Activated naive CD4-positive, alpha-beta T cell treated with anti-CD3 and anti-CD28 coated beads, Interleukin-2, amount 50 U/mL, for 72 hours (primary cell): ENCODE results near the gene PANX1. TPM values are rescaled to one million over a fixed set of nuclear protein-coding genes. Genes with fewer than 3 reads are reported as not detected.
"Not testable (repeated sequence)": the region's sequence is repeated elsewhere in the genome, so short reads cannot be mapped to it uniquely, and the experiment has no call there.

Experiments used
- ATAC-seq, 2 donors: fragments of 150-1000 bp; cut with Tn5 transposase; 2 replicates each; pipeline ENCODE4 v1.10.0; 2021; ENCODE audit warnings: mild to moderate bottlenecking in 2 of 2, moderate library complexity in 2 of 2
- DNase-seq, 2 donors: peaks; one replicate each; pipeline ENCODE4 v3.0.0; 2021 to 2022; ENCODE audit warnings: low spot score in 2 of 2
- H3K27ac Mint-ChIP-seq, 2 donors: one replicate each; pipeline ENCODE4 v1.8.0; 2022; ENCODE audit warnings: mild to moderate bottlenecking in 2 of 2, mixed read lengths in 2 of 2
- H3K36me3 Mint-ChIP-seq, 2 donors: one replicate each; pipeline ENCODE4 v1.8.0; 2022; ENCODE audit warnings: mixed read lengths in 2 of 2
- H3K9me3 Mint-ChIP-seq, 2 donors: one replicate each; pipeline ENCODE4 v1.8.0; 2022; ENCODE audit warnings: mixed read lengths in 2 of 2
- total RNA-seq, 2 donors: library from RNA; stranded (reverse); gene quantifications; one replicate each; pipeline ENCODE4 v1.2.3, GENCODE V29; 2022

Gene PANX1
- total RNA-seq, 2 donors from 2014 or later = 4.8 to 10.7 TPM

- ATAC-seq, H3K27ac Mint-ChIP-seq, H3K36me3 Mint-ChIP-seq, DNase-seq, H3K9me3 Mint-ChIP-seq: not testable (repeated sequence)
Measured at GRCh38 chr11:94120516-94120915, 8.1 kb upstream of the PANX1 start.

GRCh38 chr11:94120946-94121345 is 7.7 kb upstream of the PANX1 start:
- H3K9me3 Mint-ChIP-seq = peaks cover 0 to 4% of the 10 kb centered on the region in 2 donors
- no peak overlapping the region for H3K27ac Mint-ChIP-seq
- ATAC-seq (no peak), DNase-seq (no peak)
- H3K36me3 Mint-ChIP-seq = no peaks in the 10 kb centered on the region

GRCh38 chr11:94125407-94126115 is 3.1 kb upstream of the PANX1 start:
- H3K9me3 Mint-ChIP-seq = no peaks in the 10 kb centered on the region
- DNase-seq = no peak
- no peak overlapping the region for H3K27ac Mint-ChIP-seq
- no peak for ATAC-seq
- H3K36me3 Mint-ChIP-seq = peaks cover 0 to 8% of the 10 kb centered on the region in 2 donors

GRCh38 chr11:94127638-94128037 is 1.0 kb upstream of the PANX1 start:
- no peaks in the 10 kb centered on the region for H3K9me3 Mint-ChIP-seq
- peak overlapping the region in 1 of 2 donors; percentile 93 for H3K27ac Mint-ChIP-seq
- peak in 1 of 2 donors; percentile 4 for ATAC-seq
- no peak for DNase-seq
- peaks cover 0 to 8% of the 10 kb centered on the region in 2 donors for H3K36me3 Mint-ChIP-seq

GRCh38 chr11:94128291-94128745 is 323 bp upstream of the PANX1 start:
- no peaks in the 10 kb centered on the region for H3K9me3 Mint-ChIP-seq

GRCh38 chr11:94129512-94130297 is 1.1 kb downstream of the PANX1 start:
- ATAC-seq = peak; percentile 19 to 20
- peak in 1 of 2 donors; percentile 39 for DNase-seq
- Mint-ChIP-seq H3K27ac (no peak overlapping the region), H3K36me3 (peaks cover 0 to 8% of the 10 kb centered on the region in 2 donors), H3K9me3 (no peaks in the 10 kb centered on the region)

More at GRCh38 chr11:94128291-94128745, 323 bp upstream of the PANX1 start:
- DNase-seq = no peak
- peak overlapping the region in 1 of 2 donors; percentile 93 for H3K27ac Mint-ChIP-seq
- peak; percentile 28 to 46 for ATAC-seq
- H3K36me3 Mint-ChIP-seq = peaks cover 0 to 8% of the 10 kb centered on the region in 2 donors

- no peak overlapping the region for H3K27ac Mint-ChIP-seq
- H3K36me3 Mint-ChIP-seq = peaks cover 0 to 8% of the 10 kb centered on the region in 2 donors
- DNase-seq (no peak), ATAC-seq (no peak)
- no peaks in the 10 kb centered on the region for H3K9me3 Mint-ChIP-seq
Measured at GRCh38 chr11:94130298-94131046, 1.8 kb downstream of the PANX1 start.

- no peak for DNase-seq
- ATAC-seq = no peak
- H3K36me3 Mint-ChIP-seq = peaks cover 6 to 8% of the 10 kb centered on the region in 2 donors
- H3K27ac Mint-ChIP-seq = no peak overlapping the region
- no peaks in the 10 kb centered on the region for H3K9me3 Mint-ChIP-seq
Measured at GRCh38 chr11:94131047-94131717, 2.5 kb downstream of the PANX1 start.

- Mint-ChIP-seq H3K27ac (no peak overlapping the region), H3K36me3 (peaks cover 8 to 11% of the 10 kb centered on the region in 2 donors), H3K9me3 (no peaks in the 10 kb centered on the region)
- ATAC-seq = no peak
- DNase-seq = no peak
Measured at GRCh38 chr11:94131718-94132115, 3.1 kb downstream of the PANX1 start.

GRCh38 chr11:94132152-94132558 is 3.5 kb downstream of the PANX1 start:
- ATAC-seq (no peak), DNase-seq (no peak)
- peaks cover 8 to 16% of the 10 kb centered on the region in 2 donors for H3K36me3 Mint-ChIP-seq
- H3K27ac Mint-ChIP-seq = no peak overlapping the region
- no peaks in the 10 kb centered on the region for H3K9me3 Mint-ChIP-seq

GRCh38 chr11:94132823-94133408 is 4.3 kb downstream of the PANX1 start:
- Mint-ChIP-seq H3K27ac (no peak overlapping the region), H3K9me3 (no peaks in the 10 kb centered on the region), H3K36me3 (peaks cover 7 to 18% of the 10 kb centered on the region in 2 donors)
- ATAC-seq = no peak
- no peak for DNase-seq

GRCh38 chr11:94133752-94134151 is 5.1 kb downstream of the PANX1 start:
- H3K27ac Mint-ChIP-seq = no peak overlapping the region
- ATAC-seq (no peak), DNase-seq (no peak)
- H3K9me3 Mint-ChIP-seq = no peaks in the 10 kb centered on the region
- peaks cover 0 to 18% of the 10 kb centered on the region in 2 donors for H3K36me3 Mint-ChIP-seq

GRCh38 chr11:94134651-94135512 is 6.2 kb downstream of the PANX1 start:
- DNase-seq (peak; percentile 17 to 70), ATAC-seq (peak; percentile 94 to 97)
- no peaks in the 10 kb centered on the region for H3K9me3 Mint-ChIP-seq
- peaks cover 0 to 18% of the 10 kb centered on the region in 2 donors for H3K36me3 Mint-ChIP-seq
- H3K27ac Mint-ChIP-seq = peak overlapping the region; percentile 27 to 69

GRCh38 chr11:94139416-94139815 is 10.8 kb downstream of the PANX1 start:
- H3K36me3 Mint-ChIP-seq = peaks cover 0 to 18% of the 10 kb centered on the region in 2 donors
- no peak for ATAC-seq
- H3K27ac Mint-ChIP-seq = no peak overlapping the region
- no peaks in the 10 kb centered on the region for H3K9me3 Mint-ChIP-seq
- DNase-seq = no peak

GRCh38 chr11:94140154-94140655 is 11.6 kb downstream of the PANX1 start:
- ATAC-seq (no peak), DNase-seq (no peak)
- H3K9me3 Mint-ChIP-seq = no peaks in the 10 kb centered on the region
- peaks cover 0 to 18% of the 10 kb centered on the region in 2 donors for H3K36me3 Mint-ChIP-seq
- no peak overlapping the region for H3K27ac Mint-ChIP-seq
